Suprapubic skin (tissue), 4 donors: Measurements from ENCODE around the gene ANO3. TPM values are rescaled to one million over a fixed set of nuclear protein-coding genes. Genes with fewer than 3 reads are reported as not detected.

ENCODE experiments used
- DNase-seq, 2 donors: peaks; one replicate each; pipeline ENCODE4 v3.0.0-alpha.2; 2019; ENCODE audit warnings: low spot score in 2 of 2
- H3K27ac ChIP-seq: fragments of 200-600 bp; sonication (generic); one replicate; pipeline ENCODE4 v1.5.1; 2019
- H3K27me3 ChIP-seq: fragments of 200-600 bp; sonication (generic); one replicate; pipeline ENCODE4 v1.5.1; 2019
- H3K36me3 ChIP-seq: fragments of 200-600 bp; sonication (generic); one replicate; pipeline ENCODE4 v1.5.1; 2019
- H3K4me1 ChIP-seq: fragments of 200-600 bp; sonication (generic); one replicate; pipeline ENCODE4 v1.5.1; 2019
- H3K4me3 ChIP-seq: fragments of 200-600 bp; sonication (generic); one replicate; pipeline ENCODE4 v1.5.1; 2019; ENCODE audit warnings: mild to moderate bottlenecking
- H3K9me3 ChIP-seq: fragments of 200-600 bp; sonication (generic); one replicate; pipeline ENCODE4 v1.5.1; 2019
- CTCF ChIP-seq, 2 donors: fragments of 200-600 bp in 1 of 2; fragments of 450-650 bp in 1 of 2; sonication (generic) in 1 of 2; IDR thresholded peaks; one replicate each; pipeline ENCODE4 v1.5.1; 2016 to 2019; ENCODE audit warnings: antibody characterized with exemption in 2 of 2, mild to moderate bottlenecking in 1 of 2, moderate library complexity in 1 of 2
- EP300 ChIP-seq: sonication (generic); formaldehyde crosslinking; IDR thresholded peaks from one replicate; pipeline ENCODE4 v1.6.1; 2017; ENCODE audit warnings: antibody characterized with exemption
- POLR2A ChIP-seq, 2 donors: fragments of 450-650 bp; IDR thresholded peaks; one replicate each; pipeline ENCODE4 v1.6.1; 2017; ENCODE audit warnings: antibody characterized with exemption in 2 of 2, mild to moderate bottlenecking in 2 of 2, moderate library complexity in 2 of 2
- POLR2AphosphoS5 ChIP-seq, 3 donors: sonication (generic); formaldehyde crosslinking; IDR thresholded peaks; one replicate each; pipeline ENCODE4 v1.6.1; 2017; ENCODE audit warnings: antibody characterized with exemption in 3 of 3
- WGBS: methylation state at CpG from one replicate; pipeline ENCODE4 v1.1.5; 2018; 5-methylcytosine and 5-hydroxymethylcytosine counted together
- total RNA-seq, 4 donors: library from RNA; depleted of rRNA; stranded (reverse); fragments of >200 nt; gene quantifications; one replicate each; pipeline ENCODE4 v1.1.0, GENCODE V29; 2016

The ANO3 gene
- total RNA-seq, 4 donors from 2014 or later = 0.08 to 0.29 (median 0.16) TPM; not detected in 1

GRCh38 chr11:26573896-26574295 lies 242.0 kb downstream of the ANO3 start:
- H3K9me3 ChIP-seq = no peaks in the 10 kb centered on the region
- no peak for TF ChIP-seq CTCF (IDR thresholded peaks at IDR 0.05)
- TF ChIP-seq POLR2A (IDR thresholded peaks at IDR 0.05) = no peak
- TF ChIP-seq EP300 = no peak
- TF ChIP-seq POLR2AphosphoS5 (IDR thresholded peaks at IDR 0.05) = no peak
- 64% methylated on average over 2 of the region's 2 CpGs for WGBS
- peaks cover 20% of the 10 kb centered on the region for H3K4me1 ChIP-seq
- DNase-seq = no peak
- no peaks in the 10 kb centered on the region for H3K36me3 ChIP-seq
- no peaks in the 10 kb centered on the region for H3K27me3 ChIP-seq
- H3K4me3 ChIP-seq = no peak overlapping the region
- H3K27ac ChIP-seq = peak overlapping the region; percentile 23

GRCh38 chr11:26575946-26576345 lies 244.0 kb downstream of the ANO3 start:
- no peaks in the 10 kb centered on the region for H3K27me3 ChIP-seq
- H3K27ac ChIP-seq = no peak overlapping the region
- no peak overlapping the region for H3K4me3 ChIP-seq
- no peak for TF ChIP-seq EP300
- no peak for TF ChIP-seq POLR2AphosphoS5 (IDR thresholded peaks at IDR 0.05)
- no peak for TF ChIP-seq POLR2A (IDR thresholded peaks at IDR 0.05)
- TF ChIP-seq CTCF (IDR thresholded peaks at IDR 0.05) = no peak
- no peak for DNase-seq
- peaks cover 20% of the 10 kb centered on the region for H3K4me1 ChIP-seq
- H3K36me3 ChIP-seq = no peaks in the 10 kb centered on the region
- 67% methylated on average over 5 of the region's 5 CpGs for WGBS
- no peaks in the 10 kb centered on the region for H3K9me3 ChIP-seq

- Histone ChIP-seq H3K4me3 (no peak overlapping the region), H3K9me3 (no peaks in the 10 kb centered on the region), H3K27me3 (no peaks in the 10 kb centered on the region), H3K4me1 (peaks cover 6% of the 10 kb centered on the region), H3K27ac (peak overlapping the region; percentile 40), H3K36me3 (no peaks in the 10 kb centered on the region)
- WGBS = 26% methylated on average over 1 of the region's 1 CpG
- TF ChIP-seq POLR2AphosphoS5 (IDR thresholded peaks at IDR 0.05) = no peak
- TF ChIP-seq POLR2A (IDR thresholded peaks at IDR 0.05) = no peak
- DNase-seq = no peak
Observed at GRCh38 chr11:26578998-26579661, 247.2 kb downstream of the ANO3 start.

DNA sequence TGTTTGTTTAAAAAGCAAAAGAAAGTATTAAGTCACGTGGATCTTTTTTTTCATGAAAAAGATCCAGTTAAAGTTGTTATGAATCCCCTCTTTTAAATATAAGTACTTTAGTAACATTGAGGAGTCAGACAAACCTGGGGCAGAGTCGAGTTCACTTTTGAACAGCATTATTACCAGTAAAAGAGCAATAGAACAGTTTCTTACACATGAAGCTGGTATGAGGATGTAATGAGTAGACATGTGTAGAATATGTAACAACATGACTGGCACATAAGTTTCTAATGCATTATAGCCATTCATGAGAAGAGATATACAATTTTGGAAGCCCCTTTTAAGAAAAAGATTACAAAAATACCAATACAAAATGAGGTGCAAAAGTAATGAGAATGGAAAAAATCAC lies 247.8 kb downstream of the ANO3 start:
- Histone ChIP-seq H3K9me3 (no peaks in the 10 kb centered on the region), H3K4me3 (no peak overlapping the region), H3K4me1 (peaks cover 6% of the 10 kb centered on the region), H3K36me3 (no peaks in the 10 kb centered on the region), H3K27ac (peak overlapping the region; percentile 40), H3K27me3 (no peaks in the 10 kb centered on the region)
- WGBS = 49% methylated on average over 2 of the region's 2 CpGs
- no peak for DNase-seq
- TF ChIP-seq CTCF (IDR thresholded peaks at IDR 0.05) (no peak), EP300 (no peak), POLR2AphosphoS5 (IDR thresholded peaks at IDR 0.05) (no peak), POLR2A (IDR thresholded peaks at IDR 0.05) (no peak)

DNA sequence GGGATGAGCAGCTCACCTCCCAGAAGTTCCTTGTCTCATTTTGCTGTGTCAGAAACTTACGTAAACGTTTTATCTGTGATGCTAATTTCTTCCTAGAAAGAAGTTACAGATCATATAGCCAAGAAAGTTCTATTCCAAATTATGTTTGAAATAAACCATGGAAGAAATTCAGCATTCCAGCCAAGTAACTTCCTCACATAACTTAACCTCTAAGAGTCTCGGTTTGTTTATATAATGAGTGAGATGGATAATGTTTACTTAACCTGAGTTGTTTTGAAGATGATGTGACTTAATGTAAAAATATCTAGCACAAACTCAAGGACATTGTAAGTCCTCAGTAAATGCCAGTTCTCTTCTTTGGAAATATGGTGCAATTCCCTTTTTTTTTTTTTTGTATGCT lies 249.0 kb downstream of the ANO3 start:
- 36% methylated on average over 3 of the region's 3 CpGs for WGBS
- Histone ChIP-seq H3K4me3 (no peak overlapping the region), H3K36me3 (no peaks in the 10 kb centered on the region), H3K27ac (no peak overlapping the region), H3K9me3 (no peaks in the 10 kb centered on the region), H3K27me3 (no peaks in the 10 kb centered on the region), H3K4me1 (peaks cover 3% of the 10 kb centered on the region)
- TF ChIP-seq POLR2A (IDR thresholded peaks at IDR 0.05) (no peak), CTCF (IDR thresholded peaks at IDR 0.05) (no peak), POLR2AphosphoS5 (IDR thresholded peaks at IDR 0.05) (no peak), EP300 (no peak)
- no peak for DNase-seq
